Stimulated activated CD4-positive, alpha-beta T cell treated with anti-CD3 and anti-CD28 coated beads, Interleukin-2, amount 100 ng/mL, for 4 hours (primary cell): ENCODE data around the gene GNAT1.

Source experiments
- DNase-seq: peaks from one replicate; pipeline ENCODE4 v3.0.0-alpha.2; 2020; ENCODE audit warnings: low read depth

GNAT1 gene

DNA sequence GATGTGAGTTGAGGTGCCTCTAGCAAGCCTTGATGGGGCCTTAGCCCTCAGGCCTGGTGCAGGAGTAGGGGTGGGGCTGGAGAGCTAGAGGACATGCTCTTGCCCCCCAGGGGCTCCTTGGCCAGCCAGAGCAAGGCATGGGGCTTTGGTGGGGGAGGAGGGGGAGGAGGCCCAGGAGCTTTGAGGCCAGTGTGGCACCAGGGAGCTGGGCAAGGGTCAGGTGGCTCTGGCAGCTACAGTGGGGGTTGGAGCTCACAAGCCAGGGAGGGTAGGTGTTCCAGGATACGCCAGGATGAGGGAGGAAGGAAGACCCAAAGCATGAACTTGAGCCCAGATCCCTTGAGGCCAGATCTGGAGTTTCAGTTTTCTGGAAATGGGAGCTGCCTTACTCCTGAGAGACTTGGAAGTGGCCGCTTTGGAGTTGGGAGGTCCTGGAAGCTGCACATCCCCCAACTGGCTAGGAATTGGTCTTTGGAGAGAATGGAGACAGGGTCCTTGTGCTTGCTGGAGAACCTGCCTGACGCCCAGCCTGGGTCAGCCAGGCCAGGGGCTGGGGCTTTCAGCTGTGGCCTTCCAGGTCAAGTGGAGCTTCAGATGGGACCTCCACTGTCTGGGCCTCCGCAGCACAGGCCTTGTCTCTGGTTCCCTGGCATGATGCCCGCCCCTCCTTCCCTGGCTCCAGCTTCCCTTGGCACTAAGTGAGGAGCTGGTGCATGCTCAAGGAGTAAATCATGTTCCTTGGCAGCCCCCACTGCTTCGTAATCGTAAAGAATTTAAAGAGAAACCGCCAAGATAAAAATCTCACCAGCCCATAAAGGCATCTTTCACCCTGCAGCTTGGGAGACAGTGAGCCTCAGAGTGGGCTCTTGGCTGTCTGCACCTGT lies 27.6 kb upstream of the GNAT1 start:
- DNase-seq = no peak

DNA sequence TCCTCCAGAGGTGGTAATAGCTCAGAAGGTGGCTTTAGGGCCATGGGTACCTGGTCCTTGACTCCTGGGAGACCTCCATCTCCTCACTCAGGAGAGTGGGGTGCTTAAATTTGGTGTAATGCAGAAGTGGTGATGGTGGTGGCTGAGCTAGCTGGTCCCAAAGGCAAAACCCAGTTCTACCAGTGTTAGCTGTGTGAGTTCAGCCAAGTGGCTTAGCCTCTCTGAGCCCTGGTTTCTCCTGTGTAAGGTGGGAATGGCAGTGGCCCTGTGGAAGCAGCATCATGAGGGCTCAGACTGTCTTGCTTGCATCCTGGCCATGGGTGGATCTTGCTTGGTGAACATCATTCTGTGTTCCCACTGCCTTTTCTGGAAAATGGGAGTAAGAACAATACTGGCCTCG lies 26.9 kb upstream of the GNAT1 start:
- DNase-seq = no peak

DNA sequence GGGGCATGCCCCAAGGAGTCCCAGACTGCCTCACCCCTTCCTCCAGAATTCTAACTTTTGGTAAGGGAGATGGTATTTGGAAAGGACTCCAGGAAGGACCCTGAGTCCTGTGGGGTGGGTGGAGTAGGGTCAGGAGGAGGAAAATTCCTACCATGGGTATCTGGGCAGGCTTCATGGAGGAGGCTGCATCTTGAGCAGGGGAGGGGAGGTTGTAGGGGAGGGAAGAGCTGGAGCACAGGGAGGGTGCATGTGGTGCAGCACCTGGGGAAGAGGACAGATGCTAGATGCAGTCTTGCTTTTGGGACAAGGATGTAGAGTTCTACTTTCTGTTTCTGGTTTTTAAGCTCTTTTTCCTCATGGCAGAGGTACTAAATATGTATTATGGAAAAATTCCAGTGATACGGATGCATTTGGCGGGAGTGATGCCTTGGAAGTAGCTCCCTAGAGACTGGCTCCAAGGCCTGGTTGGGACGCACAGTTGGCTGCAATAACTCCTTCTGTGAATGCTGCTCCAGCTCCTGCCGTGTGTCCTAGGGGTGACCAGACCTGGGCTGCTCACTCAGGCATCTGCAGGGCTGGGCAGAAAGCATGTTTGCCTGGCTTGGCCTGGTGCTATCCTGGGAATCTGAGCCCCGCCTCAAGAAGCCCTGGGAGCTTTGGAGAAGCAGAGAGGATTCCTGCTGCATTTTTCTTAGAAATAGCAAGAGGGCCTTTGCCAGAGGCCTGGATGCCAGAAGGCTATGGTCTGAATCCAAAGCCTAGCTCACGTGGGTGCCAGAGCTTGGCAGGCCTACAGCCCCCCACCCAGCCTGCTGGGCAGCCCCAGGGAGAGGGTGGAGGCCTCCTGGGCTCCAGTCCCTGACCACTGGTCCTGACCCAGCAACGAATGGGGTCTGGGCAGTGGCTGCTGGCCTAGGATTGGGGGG lies 26.2 kb upstream of the GNAT1 start:
- no peak for DNase-seq

DNA sequence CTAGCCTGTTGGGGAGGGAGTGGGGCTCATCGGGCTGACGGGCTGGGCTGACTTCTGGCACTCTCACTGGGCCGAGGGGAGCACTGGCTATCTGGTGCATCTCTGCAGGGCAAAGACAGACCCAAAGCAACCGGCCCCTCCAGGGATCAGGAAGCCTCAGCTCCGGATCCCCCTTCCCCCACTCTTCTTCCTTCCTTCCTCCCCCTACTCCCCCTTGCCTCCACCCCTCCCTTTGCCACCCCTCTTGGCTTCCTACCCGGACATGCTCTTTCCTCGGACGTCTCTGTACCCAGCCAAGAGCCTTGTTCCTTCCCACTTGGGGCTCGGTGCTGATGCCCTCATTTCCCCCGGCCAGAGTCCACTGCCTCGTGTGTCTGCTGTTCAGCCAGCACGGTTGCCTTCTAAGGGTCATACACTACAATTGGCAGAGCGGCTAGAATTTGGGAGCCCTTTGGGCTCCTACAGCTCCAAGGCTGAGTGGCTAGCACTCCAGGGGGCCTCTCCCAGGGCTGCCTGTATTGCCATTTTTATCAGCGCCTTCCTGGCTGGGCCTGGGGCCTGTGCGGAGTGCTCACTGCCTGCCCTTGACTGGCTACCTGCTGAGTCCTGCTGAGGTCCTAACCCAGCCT lies 25.4 kb upstream of the GNAT1 start:
- DNase-seq = no peak

DNA sequence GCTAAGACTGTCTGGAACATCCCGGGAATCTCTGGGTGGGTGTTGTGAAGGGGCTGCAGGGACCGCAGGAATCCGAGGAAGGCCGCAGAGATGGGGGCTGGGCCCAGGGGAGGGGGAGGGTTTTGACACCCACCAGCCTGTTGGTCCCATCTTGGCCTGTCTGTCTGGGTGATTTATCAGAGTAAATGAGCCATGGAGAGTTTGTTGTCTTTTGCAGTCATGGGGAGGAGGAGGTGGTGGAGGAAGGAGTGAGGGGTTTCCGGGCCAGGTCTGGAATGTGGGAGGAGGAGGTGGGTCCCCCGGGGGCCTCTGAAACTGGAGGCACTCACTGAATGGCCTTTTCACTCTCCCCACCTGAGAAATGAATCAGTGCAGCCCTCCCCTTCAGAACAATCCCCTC lies 24.8 kb upstream of the GNAT1 start:
- no peak for DNase-seq

DNA sequence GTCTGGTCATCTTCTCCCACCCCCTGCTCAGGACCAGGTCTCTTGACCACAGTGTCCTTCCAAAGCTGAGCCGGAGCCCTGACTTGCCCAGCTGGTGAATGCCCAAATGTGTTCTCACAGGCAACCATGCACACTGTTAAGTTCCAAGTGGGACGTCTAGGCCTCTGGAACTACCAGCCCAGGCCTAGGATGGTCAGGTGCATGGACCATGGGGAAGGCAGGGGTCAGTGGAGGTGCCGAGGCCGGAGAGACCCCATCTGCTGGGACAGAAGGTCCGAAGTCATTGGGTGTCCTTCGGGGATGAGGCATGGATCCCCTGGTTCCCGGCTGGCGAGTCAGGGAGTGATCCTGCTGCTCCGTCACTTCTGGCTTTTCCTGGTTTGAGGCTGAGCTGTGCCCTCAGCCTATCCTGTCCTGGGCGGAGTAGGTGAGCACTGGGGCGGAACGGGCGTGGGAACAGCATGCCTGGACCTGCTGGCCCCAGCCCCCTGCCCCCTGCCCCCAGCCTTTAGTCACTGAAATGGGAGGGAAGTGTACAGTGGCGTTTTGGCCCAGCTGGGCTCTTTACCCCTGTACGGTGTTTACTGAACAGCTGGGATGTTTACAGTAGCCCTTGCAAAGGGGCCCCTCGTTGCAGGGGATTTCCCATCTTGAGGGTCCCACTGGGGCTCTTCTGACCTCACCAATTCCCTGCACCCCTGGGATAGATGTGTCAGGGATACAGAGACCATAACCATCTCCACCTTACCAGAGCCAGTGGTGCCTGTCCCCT lies 24.2 kb upstream of the GNAT1 start:
- DNase-seq = no peak

DNA sequence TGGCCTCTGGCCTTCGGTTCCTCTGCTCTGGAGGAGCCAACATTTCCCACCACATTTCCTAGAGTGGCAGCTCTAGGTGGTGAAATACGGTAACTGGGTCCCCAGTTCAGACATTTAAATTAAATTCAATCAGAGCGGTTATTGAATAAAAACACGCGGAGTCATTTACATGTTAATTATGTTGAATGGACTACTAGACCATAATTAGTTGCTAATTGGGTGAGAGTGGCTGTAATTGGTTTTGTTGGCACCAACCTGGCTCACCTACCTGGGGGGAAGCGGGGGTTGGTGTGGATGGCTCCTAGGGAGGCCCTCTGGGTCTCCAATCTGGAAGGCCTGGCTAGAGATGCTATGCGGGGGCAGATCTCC lies 23.6 kb upstream of the GNAT1 start:
- DNase-seq = no peak

DNA sequence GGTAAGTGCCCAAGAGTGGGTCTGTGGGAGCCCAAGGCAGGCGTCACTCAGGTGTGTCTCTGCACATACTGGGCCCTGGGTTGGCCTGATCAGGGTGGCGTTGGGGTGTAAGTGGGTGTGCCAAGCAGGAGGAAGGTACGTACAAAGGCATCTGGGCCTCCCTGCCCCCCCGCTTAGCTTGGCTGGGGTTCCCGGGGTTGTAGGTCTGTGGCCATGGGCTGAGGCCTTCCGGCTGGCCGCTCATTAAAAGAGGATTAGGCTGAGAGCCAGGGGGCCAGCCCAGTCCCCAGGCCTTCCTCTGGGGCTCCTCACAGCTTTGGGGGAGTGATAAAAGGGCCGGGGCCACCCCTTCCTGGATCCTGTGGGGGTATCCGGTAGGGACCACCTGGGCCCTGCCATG lies 23.0 kb upstream of the GNAT1 start:
- DNase-seq = no peak

DNA sequence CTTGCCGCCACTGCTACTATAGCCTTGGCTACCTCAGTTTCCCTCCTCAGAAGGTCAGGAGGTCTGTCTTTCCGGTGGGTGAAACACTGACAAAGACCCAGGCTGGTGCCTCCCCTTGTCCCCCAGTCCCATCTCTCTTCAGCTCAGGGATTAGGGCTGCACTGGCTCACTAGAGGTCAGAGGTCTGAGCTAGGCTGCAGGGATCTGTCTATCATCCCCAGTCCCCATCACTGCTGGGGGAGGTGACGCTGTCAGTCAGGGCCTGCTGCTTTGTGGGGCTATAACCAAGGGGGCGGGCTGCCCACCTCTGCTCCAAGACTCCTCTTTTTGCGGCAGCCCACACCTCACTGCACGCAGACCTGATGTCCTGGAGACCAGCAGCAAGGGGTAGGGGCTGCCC lies 22.6 kb upstream of the GNAT1 start:
- DNase-seq = no peak

DNA sequence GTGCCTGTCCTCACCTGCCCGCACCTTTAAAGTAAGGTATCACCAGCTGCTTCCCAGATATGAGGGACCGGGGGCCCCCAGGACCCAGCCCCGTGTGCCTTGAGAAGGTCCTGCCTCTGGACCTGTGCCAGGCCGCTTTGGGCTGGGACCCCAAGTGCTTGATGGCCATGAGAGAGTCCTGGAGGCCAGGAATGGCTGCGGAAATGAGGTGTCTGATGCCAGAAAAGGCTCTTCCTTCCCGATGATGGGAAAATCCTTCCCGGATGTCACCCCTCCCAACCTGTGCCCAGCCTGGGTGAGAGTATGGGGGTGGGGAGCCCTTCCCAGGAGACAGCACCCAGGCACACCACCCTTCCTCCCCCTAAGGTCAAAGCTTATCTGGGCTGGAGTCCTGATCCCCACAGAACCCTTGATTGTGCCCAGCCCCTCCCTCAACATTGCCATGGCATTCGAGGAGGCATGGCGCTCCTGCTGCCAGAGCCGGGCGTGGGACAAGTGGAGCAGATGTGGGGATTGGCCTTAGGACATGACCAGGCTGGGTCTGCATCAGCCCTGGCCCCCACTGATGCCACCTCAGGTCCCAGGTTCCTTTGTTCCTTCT lies 22.1 kb upstream of the GNAT1 start:
- DNase-seq = no peak

DNA sequence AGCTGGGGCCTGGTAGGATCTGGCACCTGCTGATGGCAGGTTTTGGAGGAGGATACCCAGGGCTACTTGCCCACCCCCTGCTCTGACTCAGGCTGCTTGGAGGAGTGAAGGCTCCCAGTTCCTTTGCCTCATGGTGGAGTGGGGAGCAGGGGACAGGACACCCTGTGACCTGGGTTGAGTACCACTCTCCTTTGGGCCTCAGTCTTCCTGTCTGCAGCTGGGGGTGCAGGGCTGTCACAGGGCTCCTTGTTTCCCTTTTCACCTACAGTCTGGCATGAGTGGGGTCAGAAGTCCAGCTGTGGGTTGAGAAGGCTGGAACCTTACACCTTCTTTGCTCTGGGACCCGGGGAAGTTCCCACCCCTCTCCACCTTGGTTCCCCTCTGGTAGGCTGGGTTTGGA lies 21.6 kb upstream of the GNAT1 start:
- no peak for DNase-seq

DNA sequence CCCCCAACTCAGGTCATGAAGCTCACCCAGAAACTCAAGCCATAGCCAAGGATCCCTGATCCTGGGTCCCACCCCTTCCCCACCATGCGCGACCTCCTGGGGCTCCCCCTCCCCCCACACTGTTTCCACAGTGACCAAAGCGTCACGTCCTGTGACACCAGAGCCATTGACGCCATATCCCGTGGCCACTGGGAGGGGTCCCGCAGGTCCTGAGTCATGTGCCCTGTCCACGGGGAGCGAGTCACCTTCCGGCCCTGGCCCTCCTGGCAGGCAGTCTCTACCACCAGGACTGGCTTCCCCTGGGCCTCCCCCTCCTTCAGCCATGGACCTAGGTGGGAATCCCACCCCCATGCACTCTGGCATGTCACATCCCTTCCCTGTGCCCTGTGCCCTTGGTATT lies 20.7 kb upstream of the GNAT1 start:
- no peak for DNase-seq

DNA sequence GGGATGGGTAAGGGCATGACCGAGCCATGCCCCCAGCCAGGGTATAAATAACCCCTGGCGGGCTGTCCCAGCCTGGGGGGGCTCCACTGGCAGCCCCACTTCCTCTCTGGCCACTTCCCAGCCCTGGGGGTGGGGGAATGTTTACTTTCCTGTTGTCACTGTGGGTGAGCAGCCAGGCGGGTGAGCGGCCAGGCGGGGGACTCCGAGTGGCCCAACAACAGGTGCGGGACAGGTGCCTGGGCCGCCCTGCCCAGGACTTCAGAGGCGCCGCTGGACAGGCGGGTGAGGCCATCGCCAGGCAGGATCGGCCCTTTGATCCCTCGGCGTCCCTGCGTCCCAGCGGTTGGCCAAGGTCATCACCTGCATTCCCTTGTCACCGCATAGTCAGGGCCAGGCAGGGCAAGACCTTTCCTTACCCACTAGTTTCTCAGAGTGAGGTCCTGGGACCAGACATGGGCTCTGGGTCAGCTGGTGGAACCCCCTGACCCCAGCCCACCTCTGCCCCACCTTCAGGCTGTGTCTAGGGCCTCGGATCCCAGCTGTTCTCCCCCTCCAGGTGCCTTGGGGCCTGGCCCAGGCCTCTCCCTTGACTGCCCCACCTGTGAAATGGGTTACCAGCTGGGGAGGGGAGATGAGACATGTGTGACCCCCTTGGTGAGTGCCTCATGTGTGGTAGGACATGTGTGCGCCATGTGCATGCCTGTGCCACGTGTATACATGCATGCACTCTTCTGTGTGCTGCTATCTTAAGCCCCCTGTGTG lies 19.7 kb upstream of the GNAT1 start:
- DNase-seq = no peak

DNA sequence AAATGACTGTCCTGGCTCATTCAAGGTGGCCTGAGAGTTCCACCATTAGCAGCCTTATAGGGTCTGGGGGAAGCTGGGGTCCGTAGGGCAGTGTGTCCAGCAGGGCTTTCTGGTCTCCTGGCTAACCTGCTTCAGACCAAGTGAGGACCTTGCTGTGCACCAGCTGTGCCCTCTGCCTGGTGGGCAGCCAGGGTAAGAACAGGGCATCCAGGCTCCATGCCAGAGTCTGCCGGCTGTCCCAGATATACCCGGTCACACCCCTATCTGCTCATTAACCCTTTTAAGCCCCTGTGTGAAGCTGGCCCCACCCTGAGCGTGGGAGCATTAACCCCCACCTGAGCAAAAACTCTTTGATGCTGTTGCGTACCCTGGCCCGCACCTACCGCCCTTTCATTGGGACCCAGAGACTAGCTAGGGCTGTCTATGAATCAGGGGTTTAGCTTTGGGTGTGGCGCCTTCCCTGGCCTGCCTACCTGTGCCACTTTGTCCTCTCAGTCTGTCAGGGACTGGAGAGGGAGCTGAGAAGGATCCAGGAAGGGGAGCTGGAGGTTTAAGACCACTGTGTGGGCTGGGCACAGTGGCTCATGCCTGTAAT lies 18.7 kb upstream of the GNAT1 start:
- DNase-seq = no peak

DNA sequence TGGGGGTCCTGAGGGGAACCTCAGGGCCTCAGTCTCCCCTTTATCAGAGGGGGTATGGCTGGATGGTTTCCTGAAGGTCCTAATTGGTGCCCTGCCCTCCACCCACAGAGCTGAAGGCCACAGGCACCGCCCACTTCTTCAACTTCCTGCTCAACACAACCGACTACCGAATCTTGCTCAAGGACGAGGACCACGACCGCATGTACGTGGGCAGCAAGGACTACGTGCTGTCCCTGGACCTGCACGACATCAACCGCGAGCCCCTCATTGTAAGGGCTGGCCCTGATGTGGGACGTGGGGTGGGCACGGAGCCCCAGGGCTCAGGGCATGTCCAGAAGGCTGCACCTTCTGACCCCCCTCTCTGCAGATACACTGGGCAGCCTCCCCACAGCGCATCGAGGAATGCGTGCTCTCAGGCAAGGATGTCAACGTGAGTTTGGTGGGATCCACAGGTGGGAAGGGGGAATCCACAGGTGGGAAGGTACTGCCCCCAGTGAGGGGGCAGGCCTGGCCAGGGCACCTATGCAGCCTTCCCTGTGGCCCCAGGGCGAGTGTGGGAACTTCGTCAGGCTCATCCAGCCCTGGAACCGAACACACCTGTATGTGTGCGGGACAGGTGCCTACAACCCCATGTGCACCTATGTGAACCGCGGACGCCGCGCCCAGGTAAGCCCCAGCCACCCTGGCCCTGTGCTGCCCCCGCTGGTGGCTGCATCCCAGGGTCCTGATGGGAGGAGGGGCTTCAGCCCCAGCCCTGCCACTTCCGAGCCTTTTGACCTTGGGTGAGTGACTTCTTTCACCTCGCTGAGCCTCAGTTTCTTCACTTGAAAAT lies 17.5 kb upstream of the GNAT1 start:
- no peak for DNase-seq

DNA sequence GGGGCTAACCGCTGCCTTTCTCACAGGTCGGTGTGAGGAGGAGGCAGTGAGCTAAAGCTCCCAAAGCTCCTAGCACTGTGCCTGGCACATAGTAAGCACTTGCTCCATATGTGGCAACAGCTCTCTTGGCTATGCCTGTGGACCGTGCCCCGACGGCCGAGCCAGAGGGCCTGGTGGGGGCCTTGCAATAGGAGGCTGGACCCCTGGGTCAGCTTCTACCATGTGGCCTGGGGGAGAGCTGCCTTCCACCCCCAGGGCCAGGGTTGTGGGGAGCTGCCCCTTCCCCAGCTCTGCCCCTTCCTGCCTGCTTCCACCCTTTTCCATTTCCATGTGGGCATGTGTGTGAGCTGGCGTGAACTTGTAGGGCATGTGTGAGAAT lies 16.9 kb upstream of the GNAT1 start:
- DNase-seq = no peak

DNA sequence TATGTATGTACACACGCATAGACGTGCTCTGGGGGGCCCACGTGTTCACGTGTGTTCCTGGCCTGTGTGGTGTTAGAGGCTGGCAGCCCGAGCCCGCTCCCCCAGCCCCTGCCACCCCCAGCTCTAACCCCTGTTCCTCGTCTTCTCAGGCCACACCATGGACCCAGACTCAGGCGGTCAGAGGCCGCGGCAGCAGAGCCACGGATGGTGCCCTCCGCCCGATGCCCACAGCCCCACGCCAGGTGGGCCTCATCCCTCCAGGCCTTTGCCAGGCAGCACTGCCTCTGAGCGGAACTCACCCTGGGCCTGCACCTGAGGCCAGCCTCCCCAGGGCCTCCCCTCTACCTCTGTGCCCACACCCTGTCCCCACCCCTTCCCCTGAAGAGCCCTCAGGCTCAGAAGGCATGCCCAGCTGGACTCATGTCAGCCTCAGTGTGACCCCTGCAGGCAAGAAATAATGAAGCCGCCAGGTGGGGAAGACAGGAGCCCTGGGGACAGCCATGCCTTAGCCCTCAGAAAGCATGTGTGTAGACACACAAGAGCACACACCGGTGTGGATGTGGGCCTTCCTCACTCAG lies 16.4 kb upstream of the GNAT1 start:
- no peak for DNase-seq

DNA sequence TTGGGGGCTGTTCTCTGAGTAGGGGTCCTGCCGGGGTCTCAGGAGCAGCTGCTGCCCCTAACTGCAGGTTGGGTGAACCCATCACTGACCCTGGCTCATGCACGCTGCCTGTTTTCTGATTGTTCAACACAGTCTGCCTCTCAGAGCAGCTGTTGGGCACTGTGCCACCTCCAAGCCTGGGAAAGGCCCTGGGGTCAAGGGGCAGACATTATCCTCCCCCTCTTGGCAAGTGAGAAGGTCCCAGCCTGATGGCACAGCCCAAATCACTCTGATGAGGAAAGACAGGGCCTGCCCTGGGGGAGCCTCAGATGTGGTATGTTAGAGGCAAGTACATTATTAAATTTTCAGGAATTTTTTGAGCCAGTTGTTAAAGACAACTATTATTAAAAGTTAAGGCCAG lies 14.1 kb upstream of the GNAT1 start:
- DNase-seq = no peak

DNA sequence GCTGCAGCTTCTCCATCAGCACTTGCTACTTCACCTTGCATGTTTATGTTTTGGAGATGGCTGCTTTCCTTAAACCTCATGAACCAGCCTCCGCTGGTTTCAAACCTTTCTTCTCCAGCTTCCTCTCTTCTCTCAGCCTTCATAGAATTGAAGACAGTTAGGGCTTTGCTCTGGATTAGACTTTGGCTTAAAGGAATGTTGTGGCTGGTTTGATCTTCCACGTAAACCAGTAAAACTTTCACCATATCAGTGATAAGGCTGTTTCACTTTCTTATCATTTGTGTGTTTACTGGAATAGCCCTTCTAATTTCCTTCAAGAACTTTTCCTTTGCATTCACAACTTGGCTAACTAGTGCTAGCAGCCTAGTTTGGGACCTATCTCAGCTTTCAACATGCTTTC lies 11.7 kb upstream of the GNAT1 start:
- DNase-seq = no peak
